22Rv1 (cell line): ENCODE results near the gene CRACR2B.

Experiments
- ZFX ChIP-seq: fragments of 450-650 bp; IDR thresholded peaks from 2 replicates; pipeline ENCODE4 v1.6.1; 2017; ENCODE audit warnings: antibody characterized with exemption, borderline replicate concordance
- TF ChIP-seq, protein P1 (sequence below): fragments of 450-650 bp; IDR thresholded peaks from 2 replicates; pipeline ENCODE4 v1.5.1; 2017; ENCODE audit warnings: mild to moderate bottlenecking

DNA sequence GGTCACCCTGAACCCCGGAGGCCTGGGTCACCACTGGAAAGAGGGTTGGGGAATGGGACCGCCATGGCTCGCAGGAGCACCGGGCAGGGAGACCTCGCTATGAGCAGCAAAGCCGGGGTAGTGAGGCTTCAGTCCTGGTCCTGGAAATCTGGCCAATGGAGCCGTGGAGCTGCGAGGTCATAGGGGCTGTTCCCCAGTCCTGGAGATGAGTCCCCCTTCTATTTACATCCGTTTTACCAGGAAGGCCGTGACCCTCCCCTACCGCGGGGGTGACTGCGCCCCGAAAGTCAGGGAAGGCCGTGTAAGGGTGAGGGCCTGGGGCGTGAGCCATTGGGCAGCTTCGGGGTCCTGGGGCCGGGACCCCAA, 23.1 kb upstream of the CRACR2B start:
- TF ChIP-seq, protein P1, sequence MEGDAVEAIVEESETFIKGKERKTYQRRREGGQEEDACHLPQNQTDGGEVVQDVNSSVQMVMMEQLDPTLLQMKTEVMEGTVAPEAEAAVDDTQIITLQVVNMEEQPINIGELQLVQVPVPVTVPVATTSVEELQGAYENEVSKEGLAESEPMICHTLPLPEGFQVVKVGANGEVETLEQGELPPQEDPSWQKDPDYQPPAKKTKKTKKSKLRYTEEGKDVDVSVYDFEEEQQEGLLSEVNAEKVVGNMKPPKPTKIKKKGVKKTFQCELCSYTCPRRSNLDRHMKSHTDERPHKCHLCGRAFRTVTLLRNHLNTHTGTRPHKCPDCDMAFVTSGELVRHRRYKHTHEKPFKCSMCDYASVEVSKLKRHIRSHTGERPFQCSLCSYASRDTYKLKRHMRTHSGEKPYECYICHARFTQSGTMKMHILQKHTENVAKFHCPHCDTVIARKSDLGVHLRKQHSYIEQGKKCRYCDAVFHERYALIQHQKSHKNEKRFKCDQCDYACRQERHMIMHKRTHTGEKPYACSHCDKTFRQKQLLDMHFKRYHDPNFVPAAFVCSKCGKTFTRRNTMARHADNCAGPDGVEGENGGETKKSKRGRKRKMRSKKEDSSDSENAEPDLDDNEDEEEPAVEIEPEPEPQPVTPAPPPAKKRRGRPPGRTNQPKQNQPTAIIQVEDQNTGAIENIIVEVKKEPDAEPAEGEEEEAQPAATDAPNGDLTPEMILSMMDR, result no peak
- no peak for TF ChIP-seq ZFX
